ENCODE measurements around the gene HAX1.

GRCh38 chr1:154290921-154291320, 18.5 kb downstream of the HAX1 start:
- TF ChIP-seq EZH2 (IDR thresholded peaks at IDR 0.05; ENCODE audit: borderline replicate concordance, insufficient read depth, low read length, poor library complexity, severe bottlenecking): no peak
- TF ChIP-seq CTCF (IDR thresholded peaks at IDR 0.05; ENCODE audit: poor library complexity, severe bottlenecking): no peak
- TF ChIP-seq EP300 (conservative IDR thresholded peaks at IDR 0.05; ENCODE audit: poor library complexity, severe bottlenecking): no peak
- TF ChIP-seq POLR2AphosphoS5 (IDR thresholded peaks at IDR 0.05): no peak
